Measurements from ENCODE around the gene DCDC2B.
A peak's percentile ranks its signal among the peaks of the same experiment; 100 is the strongest.
"Not testable (repeated sequence)": the region's sequence is repeated elsewhere in the genome, so short reads cannot be mapped to it uniquely, and the experiment has no call there.

The DCDC2B gene

GRCh38 chr1:32208891-32209328, at the start of gene DCDC2B:
Gene DCDC2B (plus strand): TSS chr1:32209089. CDS start chr1:32209094, 5 bp downstream.
- no peak for DNase-seq

- DNase-seq = no peak
These were observed 49.7 kb upstream of the DCDC2B start for GRCh38 chr1:32159189-32159588.

GRCh38 chr1:32163405-32163804, 45.5 kb upstream of the DCDC2B start:
- no peak for DNase-seq

GRCh38 chr1:32165633-32166032, 43.3 kb upstream of the DCDC2B start:
- not testable (repeated sequence) for DNase-seq

- no peak for DNase-seq
These were observed 37.9 kb upstream of the DCDC2B start for GRCh38 chr1:32170991-32171390.

- DNase-seq = no peak
These were observed 36.2 kb upstream of the DCDC2B start for GRCh38 chr1:32172621-32173245.

- no peak for DNase-seq
These were observed 30.3 kb upstream of the DCDC2B start for GRCh38 chr1:32178380-32179192.

- no peak for DNase-seq
These were observed 29.8 kb upstream of the DCDC2B start for GRCh38 chr1:32179193-32179442.

- peak; percentile 97 for DNase-seq
These were observed 29.3 kb upstream of the DCDC2B start, which contains the start of gene TXLNA for GRCh38 chr1:32179443-32180185. Gene TXLNA (plus strand): TSS chr1:32179675. CDS start chr1:32180346, 671 bp downstream.

GRCh38 chr1:32180186-32181060, 28.5 kb upstream of the DCDC2B start:
- peak; percentile 79 for DNase-seq

GRCh38 chr1:32181065-32181464, 27.8 kb upstream of the DCDC2B start:
- no peak for DNase-seq

GRCh38 chr1:32181563-32181962, 27.3 kb upstream of the DCDC2B start:
- no peak for DNase-seq

GRCh38 chr1:32182060-32182459, 26.8 kb upstream of the DCDC2B start:
- DNase-seq = no peak

GRCh38 chr1:32184650-32185049, 24.2 kb upstream of the DCDC2B start:
- no peak for DNase-seq

- DNase-seq = no peak
These were observed 22.8 kb upstream of the DCDC2B start for GRCh38 chr1:32186077-32186476.

- DNase-seq = no peak
These were observed 22.4 kb upstream of the DCDC2B start for GRCh38 chr1:32186491-32186890.

- DNase-seq = no peak
These were observed 21.0 kb upstream of the DCDC2B start for GRCh38 chr1:32187850-32188249.

GRCh38 chr1:32192220-32192948, 16.5 kb upstream of the DCDC2B start:
- DNase-seq = no peak

GRCh38 chr1:32194984-32195383, 13.9 kb upstream of the DCDC2B start:
- DNase-seq = no peak

- DNase-seq = no peak
These were observed 13.4 kb upstream of the DCDC2B start for GRCh38 chr1:32195531-32195930.

- DNase-seq = no peak
These were observed 12.7 kb upstream of the DCDC2B start for GRCh38 chr1:32195972-32196823.
